BLaER1 treated with 17β-estradiol and CSF1 and Interleukin-3, amounts not matched to agents 10 nM and 100 nM (cell line): Measurements from ENCODE around the gene CEP350.

Source experiments
- H3K27ac ChIP-seq, 11 experiments: shearing (Covaris generic); formaldehyde crosslinking; 2 replicates each; pipeline ENCODE4 v1.8.1; 2022
- H3K27me3 ChIP-seq, 11 experiments: shearing (Covaris generic); formaldehyde crosslinking; 2 replicates each; pipeline ENCODE4 v1.8.1; 2022
- H3K36me3 ChIP-seq, 11 experiments: shearing (Covaris generic); formaldehyde crosslinking; 2 replicates each; pipeline ENCODE4 v1.8.1; 2022
- H3K4me1 ChIP-seq, 10 experiments: shearing (Covaris generic); formaldehyde crosslinking; 2 replicates each; pipeline ENCODE4 v1.8.1; 2022
- H3K4me2 ChIP-seq, 11 experiments: shearing (Covaris generic); formaldehyde crosslinking; 2 replicates each; pipeline ENCODE4 v1.8.1; 2022
- H3K4me3 ChIP-seq, 10 experiments: shearing (Covaris generic); formaldehyde crosslinking; 2 replicates each; pipeline ENCODE4 v1.8.1; 2022
- H3K9ac ChIP-seq, 11 experiments: shearing (Covaris generic); formaldehyde crosslinking; 2 replicates each; pipeline ENCODE4 v1.8.1; 2022
- H3K9me3 ChIP-seq, 11 experiments: shearing (Covaris generic); formaldehyde crosslinking; replicated peaks in 1 of 11; 2 replicates each; pipeline ENCODE4 v1.8.1; 2022
- H4K20me1 ChIP-seq, 11 experiments: shearing (Covaris generic); formaldehyde crosslinking; 2 replicates each; pipeline ENCODE4 v1.8.1; 2022
- Cebpa-rat ChIP-seq, 11 experiments: shearing (Covaris generic); IDR thresholded peaks; 2 replicates each; pipeline ENCODE4 v1.8.1; 2022

The CEP350 gene

DNA sequence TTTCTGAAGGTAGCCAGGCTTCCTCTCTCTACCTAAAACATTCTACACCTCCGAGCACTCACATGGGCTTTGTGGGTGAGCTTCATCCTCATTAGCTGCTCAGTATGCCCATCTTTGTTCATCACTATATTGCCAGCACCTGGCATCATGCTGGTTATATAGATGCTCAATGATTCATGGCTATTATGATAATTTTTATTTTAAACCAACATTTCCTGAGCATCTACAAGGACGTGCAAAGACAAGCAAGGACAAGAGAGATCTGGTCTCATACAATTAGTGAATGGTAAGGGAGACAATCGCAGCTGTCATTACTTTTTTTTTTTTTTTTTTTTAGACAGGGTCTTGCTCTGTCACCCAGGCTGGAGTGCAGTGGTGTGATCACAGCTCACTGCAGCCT, 188.7 kb downstream of the CEP350 start:
- Histone ChIP-seq H3K9me3 (no peaks in the 10 kb centered on the region), H3K36me3 (no peaks in the 10 kb centered on the region), H4K20me1 (no peaks in the 10 kb centered on the region), H3K4me2 (no peak overlapping the region), H3K4me3 (no peak overlapping the region), H3K4me1 (no peaks in the 10 kb centered on the region), H3K9ac (no peak overlapping the region), H3K27me3 (no peaks in the 10 kb centered on the region), H3K27ac (no peak overlapping the region)
- TF ChIP-seq Cebpa-rat (IDR thresholded peaks at IDR 0.05), result no peak

DNA sequence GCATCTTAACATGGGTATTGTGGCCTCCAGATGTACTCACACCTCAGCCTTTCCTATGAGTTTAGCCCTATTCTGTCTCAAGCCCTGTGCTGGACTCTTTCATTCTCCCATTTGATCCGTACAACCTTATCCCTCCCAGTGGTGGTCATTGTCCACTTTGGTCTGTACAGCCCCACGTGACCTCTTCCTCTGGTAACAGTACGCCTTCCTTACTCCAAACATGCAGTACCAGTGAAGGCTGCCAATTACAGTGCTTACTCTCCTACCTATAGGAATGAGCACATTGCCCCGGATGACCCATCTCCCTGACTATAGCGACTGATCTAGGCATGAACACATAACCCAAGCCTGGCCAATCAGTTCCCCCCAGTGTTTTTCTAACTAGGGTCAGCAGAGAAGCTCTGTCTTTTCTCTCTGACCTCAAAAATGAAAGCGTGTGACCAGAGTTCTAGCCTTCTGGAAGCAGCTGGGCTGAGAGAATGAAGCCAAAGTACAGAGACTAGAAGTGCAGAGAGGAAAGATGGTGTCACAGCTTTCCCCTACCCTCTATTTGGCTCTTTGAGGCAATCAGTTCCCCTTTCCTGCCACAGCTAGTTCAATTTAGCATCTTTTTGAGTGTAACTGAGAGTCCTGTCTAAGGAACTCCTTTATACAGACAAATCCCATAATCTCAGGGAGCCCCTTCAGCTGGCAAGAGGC, 190.2 kb downstream of the CEP350 start:
- no peaks in the 10 kb centered on the region for H3K36me3 ChIP-seq
- H4K20me1 ChIP-seq, result no peaks in the 10 kb centered on the region
- no peak overlapping the region for H3K4me3 ChIP-seq
- H3K4me1 ChIP-seq, result no peaks in the 10 kb centered on the region
- no peak overlapping the region for H3K9ac ChIP-seq
- no peaks in the 10 kb centered on the region for H3K27me3 ChIP-seq
- H3K27ac ChIP-seq, result no peak overlapping the region
- no peak overlapping the region for H3K4me2 ChIP-seq
- TF ChIP-seq Cebpa-rat (IDR thresholded peaks at IDR 0.05), result no peak
- H3K9me3 ChIP-seq, result no peaks in the 10 kb centered on the region

DNA sequence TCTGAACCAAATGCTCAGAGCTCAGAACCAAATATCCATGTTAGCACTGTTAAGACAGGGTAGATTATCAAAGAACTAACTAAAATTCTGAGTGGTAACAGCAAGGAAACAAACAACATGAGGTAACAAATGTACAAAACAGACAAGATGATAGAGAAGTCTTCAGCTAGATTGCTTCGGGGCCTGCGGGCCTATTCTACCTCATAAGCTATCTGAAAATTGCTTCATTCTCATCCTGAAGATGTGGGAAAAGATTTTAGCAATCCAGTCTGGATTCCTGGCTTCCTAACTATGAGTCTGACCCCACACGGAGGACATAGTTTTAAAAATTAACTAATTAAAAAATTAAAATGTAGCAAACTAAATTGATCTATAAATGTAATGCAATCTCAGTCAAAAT, 190.8 kb downstream of the CEP350 start:
- Histone ChIP-seq H3K36me3 (no peaks in the 10 kb centered on the region), H3K9ac (no peak overlapping the region), H3K27me3 (no peaks in the 10 kb centered on the region), H3K4me3 (no peak overlapping the region), H3K27ac (no peak overlapping the region), H3K4me2 (no peak overlapping the region), H3K9me3 (no peaks in the 10 kb centered on the region), H4K20me1 (no peaks in the 10 kb centered on the region), H3K4me1 (peaks cover 0 to 3% (median 0%) of the 10 kb centered on the region in 10 experiments; a peak in 5 of 20 replicates)
- TF ChIP-seq Cebpa-rat (IDR thresholded peaks at IDR 0.05), result no peak

DNA sequence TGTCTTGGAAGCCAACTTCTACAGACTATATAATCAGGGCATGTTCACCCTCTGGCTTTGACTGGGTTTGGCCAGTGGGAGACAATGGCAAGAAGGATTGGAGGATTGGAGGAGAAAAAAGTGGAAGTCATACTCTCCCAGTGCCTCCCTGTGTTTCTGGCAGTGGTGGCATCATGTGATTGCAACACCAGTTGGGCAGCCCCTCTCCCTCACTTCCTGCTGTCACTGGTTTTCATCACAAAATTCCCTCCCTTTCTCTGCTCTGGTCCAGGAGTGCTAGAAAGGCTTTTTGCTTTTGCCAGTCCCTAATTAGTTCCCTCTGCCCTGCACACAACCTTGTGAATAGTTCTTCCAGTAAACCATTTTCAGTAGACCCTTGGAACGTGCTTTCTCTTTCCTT, 196.4 kb downstream of the CEP350 start:
- Histone ChIP-seq H3K27ac (peak overlapping the region in 4 of 11 experiments; percentile 16 to 53 (median 37); a peak in 7 of 22 replicates), H3K9ac (no peak overlapping the region), H3K36me3 (no peaks in the 10 kb centered on the region), H3K9me3 (no peaks in the 10 kb centered on the region), H4K20me1 (peaks cover 0 to 8% (median 0%) of the 10 kb centered on the region in 11 experiments; a peak in 3 of 22 replicates), H3K27me3 (no peaks in the 10 kb centered on the region), H3K4me1 (peaks cover 15 to 33% (median 26%) of the 10 kb centered on the region in 10 experiments), H3K4me2 (peak overlapping the region in 8 of 11 experiments; percentile 27 to 81 (median 66); a peak in 15 of 22 replicates), H3K4me3 (no peak overlapping the region)
- TF ChIP-seq Cebpa-rat (IDR thresholded peaks at IDR 0.05), result peak in 8 of 11 experiments; percentile 14 to 76 (median 42); a peak in 7 of 22 replicates

DNA sequence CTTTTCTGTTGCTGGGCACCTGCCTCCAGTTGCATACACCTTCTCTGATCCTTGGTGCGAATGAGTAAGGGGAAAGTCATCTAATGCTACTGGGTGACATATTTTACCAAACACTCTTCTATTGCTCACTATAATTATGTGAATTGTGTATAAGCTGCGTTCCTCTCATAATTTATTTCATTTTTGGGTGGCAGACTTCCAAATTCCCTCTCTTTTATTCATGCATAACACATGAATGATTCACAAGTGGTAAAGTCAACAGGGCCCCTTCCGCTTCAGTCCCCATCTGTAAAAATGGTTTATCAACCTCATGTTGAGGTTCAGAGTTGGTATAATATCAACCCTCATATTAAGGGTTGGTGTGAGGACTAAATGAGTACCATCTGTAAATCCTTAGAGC, 196.9 kb downstream of the CEP350 start:
- Histone ChIP-seq H3K27me3 (no peaks in the 10 kb centered on the region), H3K9ac (no peak overlapping the region), H3K4me1 (peaks cover 20 to 38% (median 31%) of the 10 kb centered on the region in 10 experiments), H3K4me3 (no peak overlapping the region), H3K9me3 (no peaks in the 10 kb centered on the region), H4K20me1 (peaks cover 0 to 13% (median under 1%) of the 10 kb centered on the region in 11 experiments; a peak in 5 of 22 replicates), H3K36me3 (no peaks in the 10 kb centered on the region), H3K27ac (peak overlapping the region in 2 of 11 experiments; percentile 16 to 53; a peak in 5 of 22 replicates), H3K4me2 (peak overlapping the region in 8 of 11 experiments; percentile 27 to 81 (median 66); a peak in 13 of 22 replicates)
- no peak for TF ChIP-seq Cebpa-rat (IDR thresholded peaks at IDR 0.05)

DNA sequence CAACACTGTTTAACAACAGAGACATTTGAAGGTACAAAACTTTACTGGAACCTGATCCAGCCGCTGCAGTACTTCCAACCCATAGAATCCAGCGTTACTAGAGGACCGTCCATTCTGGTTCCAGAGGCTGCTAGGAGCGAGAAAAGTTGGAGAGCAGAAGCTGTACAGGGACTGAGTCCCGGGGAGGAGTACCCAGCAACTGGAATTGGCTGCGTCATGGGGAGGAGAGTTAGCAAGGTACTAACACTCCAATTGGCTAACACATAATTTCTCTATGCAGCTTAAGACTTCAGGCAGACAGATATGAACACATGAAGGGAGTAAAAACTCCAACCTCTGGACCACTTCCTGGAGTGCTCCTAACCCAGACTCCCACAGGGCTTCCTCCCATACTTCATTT, 198.0 kb downstream of the CEP350 start:
- Histone ChIP-seq H3K4me1 (peaks cover 31 to 49% (median 42%) of the 10 kb centered on the region in 10 experiments), H3K4me2 (peak overlapping the region in 1 of 11 experiments; percentile 91; a peak in 1 of 22 replicates), H3K36me3 (no peaks in the 10 kb centered on the region; a peak in 1 of 22 replicates), H4K20me1 (peaks cover 0 to 24% (median 10%) of the 10 kb centered on the region in 11 experiments; a peak in 10 of 22 replicates), H3K27ac (no peak overlapping the region), H3K4me3 (no peak overlapping the region), H3K9me3 (no peaks in the 10 kb centered on the region), H3K9ac (no peak overlapping the region), H3K27me3 (no peaks in the 10 kb centered on the region)
- TF ChIP-seq Cebpa-rat (IDR thresholded peaks at IDR 0.05), result no peak

DNA sequence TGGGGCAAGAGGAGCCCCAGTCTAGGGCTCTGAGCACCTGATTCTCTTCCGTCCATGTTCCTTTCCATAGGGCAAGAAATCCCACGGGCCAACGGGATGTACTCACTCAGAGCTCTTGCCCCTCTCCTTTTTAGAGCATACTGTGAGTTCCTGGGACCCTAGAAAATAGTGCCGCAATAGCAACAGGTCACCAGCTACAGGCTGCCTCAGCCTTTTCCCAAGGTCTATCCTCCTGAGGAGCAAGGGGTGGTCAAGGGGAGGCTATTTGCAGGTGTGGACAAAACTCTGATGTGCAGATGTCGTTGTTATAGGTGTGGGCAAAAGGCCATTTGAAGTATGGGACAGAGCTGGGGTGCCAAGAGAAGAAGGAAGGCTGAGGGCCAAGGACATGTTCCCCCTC, 198.4 kb downstream of the CEP350 start:
- H3K4me2 ChIP-seq, result peak overlapping the region in 3 of 11 experiments; percentile 91 to 98 (median 92); a peak in 3 of 22 replicates
- H3K27ac ChIP-seq, result no peak overlapping the region
- no peak overlapping the region for H3K4me3 ChIP-seq
- H3K9me3 ChIP-seq, result no peaks in the 10 kb centered on the region
- no peak for TF ChIP-seq Cebpa-rat (IDR thresholded peaks at IDR 0.05)
- peaks cover 0 to 4% (median under 1%) of the 10 kb centered on the region in 11 experiments; a peak in 6 of 22 replicates for H3K36me3 ChIP-seq
- no peak overlapping the region for H3K9ac ChIP-seq
- H3K4me1 ChIP-seq, result peaks cover 35 to 54% (median 45%) of the 10 kb centered on the region in 10 experiments
- no peaks in the 10 kb centered on the region for H3K27me3 ChIP-seq
- H4K20me1 ChIP-seq, result peaks cover 0 to 28% (median 14%) of the 10 kb centered on the region in 11 experiments; a peak in 11 of 22 replicates

DNA sequence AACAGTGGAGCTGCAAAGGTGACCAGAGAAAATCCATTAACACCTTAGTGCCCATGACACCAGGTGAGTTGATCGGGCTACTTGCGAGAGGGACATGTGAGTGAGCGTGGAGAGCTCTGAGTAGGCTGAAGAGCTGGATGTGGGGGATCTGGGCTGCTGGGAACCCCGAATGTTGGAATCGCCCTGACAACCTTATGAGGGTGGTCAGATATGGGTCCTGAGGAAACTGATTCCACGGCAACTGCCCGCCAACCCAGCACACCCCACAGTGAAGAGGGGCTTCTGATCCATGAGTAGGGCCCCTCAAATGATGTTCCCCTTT, 199.4 kb downstream of the CEP350 start:
- no peak for TF ChIP-seq Cebpa-rat (IDR thresholded peaks at IDR 0.05)
- Histone ChIP-seq H3K4me1 (peaks cover 35 to 60% (median 45%) of the 10 kb centered on the region in 10 experiments), H3K9ac (peak overlapping the region; percentile 88 to 95 (median 91)), H3K27me3 (no peaks in the 10 kb centered on the region), H3K4me3 (peak overlapping the region; percentile 71 to 84 (median 77)), H3K4me2 (peak overlapping the region; percentile 87 to 98 (median 92)), H4K20me1 (peaks cover 0 to 38% (median 22%) of the 10 kb centered on the region in 11 experiments; a peak in 13 of 22 replicates), H3K27ac (peak overlapping the region; percentile 86 to 97 (median 93)), H3K36me3 (peaks cover 0 to 12% (median 9%) of the 10 kb centered on the region in 11 experiments; a peak in 6 of 22 replicates), H3K9me3 (no peaks in the 10 kb centered on the region)

DNA sequence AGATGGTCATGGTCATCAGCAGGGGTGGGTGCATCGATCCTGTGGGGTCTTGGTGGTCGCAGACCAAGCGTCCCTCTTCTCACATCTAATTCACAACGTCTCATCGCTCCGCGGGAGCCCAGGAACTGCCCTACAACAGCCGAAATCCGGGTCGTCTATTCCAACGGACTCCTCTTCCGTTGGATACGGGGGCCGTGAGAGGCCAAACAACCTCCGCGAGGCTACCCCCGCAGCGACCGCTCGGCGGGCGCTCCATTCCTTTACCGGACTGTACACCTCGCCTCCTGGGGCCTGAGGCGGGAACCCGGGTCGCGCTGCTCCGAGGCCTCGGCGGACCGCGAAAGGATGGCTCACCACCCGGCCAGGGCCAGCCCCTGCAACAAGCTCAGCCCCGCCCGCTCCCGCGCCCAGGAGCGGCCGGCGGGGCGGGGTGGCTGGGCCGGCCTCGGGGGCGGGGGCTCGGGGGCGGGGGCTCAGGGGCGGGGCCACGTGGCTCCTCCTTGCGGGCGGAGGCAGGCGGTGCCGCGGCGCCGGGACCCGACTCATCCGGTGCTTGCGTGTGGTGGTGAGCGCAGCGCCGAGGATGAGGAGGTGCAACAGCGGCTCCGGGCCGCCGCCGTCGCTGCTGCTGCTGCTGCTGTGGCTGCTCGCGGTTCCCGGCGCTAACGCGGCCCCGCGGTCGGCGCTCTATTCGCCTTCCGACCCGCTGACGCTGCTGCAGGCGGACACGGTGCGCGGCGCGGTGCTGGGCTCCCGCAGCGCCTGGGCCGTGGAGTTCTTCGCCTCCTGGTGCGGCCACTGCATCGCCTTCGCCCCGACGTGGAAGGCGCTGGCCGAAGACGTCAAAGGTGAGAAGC, 199.9 kb downstream of the CEP350 start, which contains the start of gene QSOX1:
Gene QSOX1, plus strand, starts transcription at position 545 of the 857 bp plus-strand sequence. Its CDS starts 39 bp downstream, at position 584.
- Histone ChIP-seq H3K4me1 (peaks cover 35 to 60% (median 45%) of the 10 kb centered on the region in 10 experiments), H3K9me3 (no peaks in the 10 kb centered on the region), H3K27ac (peak within 1 kb of the TSS; percentile 86 to 97 (median 93)), H3K4me3 (peak within 1 kb of the TSS; percentile 71 to 84 (median 77)), H3K36me3 (peaks cover 0 to 14% (median 9%) of the 10 kb centered on the region in 11 experiments; a peak in 6 of 22 replicates), H3K27me3 (no peaks in the 10 kb centered on the region), H3K9ac (peak within 1 kb of the TSS; percentile 88 to 95 (median 91)), H4K20me1 (peaks cover 0 to 43% (median 25%) of the 10 kb centered on the region in 11 experiments; a peak in 14 of 22 replicates), H3K4me2 (peak within 1 kb of the TSS; percentile 90 to 99 (median 98))
- no peak for TF ChIP-seq Cebpa-rat (IDR thresholded peaks at IDR 0.05)
